ENCODE measurements around the gene FGF10. TPM values are rescaled to one million over a fixed set of nuclear protein-coding genes. Genes with fewer than 3 reads are reported as not detected.

FGF10 gene
- total RNA-seq, result not detected
- polyA plus RNA-seq, result not detected
- total RNA-seq, result not detected

- intact Hi-C loops (cut with micrococcal nuclease), result no loop called here
- Mint-ChIP-seq H3K4me3 (peak within 1 kb of the TSS in 8 of 10 donors; percentile 7 to 62 (median 50)), H3K36me3 (peaks cover 0 to 7% (median 2%) of the 10 kb centered on the region in 5 donors), H3K27ac (no peak within 1 kb of the TSS), H3K27me3 (peaks cover 37 to 54% (median 46%) of the 10 kb centered on the region in 5 donors), H3K9me3 (peaks cover 0 to 18% (median 6%) of the 10 kb centered on the region in 11 donors), H3K4me1 (peaks cover 0 to 22% (median 12%) of the 10 kb centered on the region in 7 donors)
- Histone ChIP-seq H3K4me1 (ENCODE audit: control insufficient read depth in 2 of 2, insufficient read depth in 2 of 2, low read length in 2 of 2) (no peaks in the 10 kb centered on the region), H3K4me3 (ENCODE audit: low read length) (no peak within 1 kb of the TSS), H3K27me3 (ENCODE audit: control insufficient read depth in 2 of 2, insufficient read depth in 2 of 2, low read length in 2 of 2) (peaks cover 0 to 3% of the 10 kb centered on the region in 2 donors), H3K9me3 (ENCODE audit: control insufficient read depth in 2 of 3, low read length in 3 of 3) (no peaks in the 10 kb centered on the region), H3K36me3 (ENCODE audit: control insufficient read depth in 2 of 3, insufficient read depth in 3 of 3, low read length in 3 of 3) (no peaks in the 10 kb centered on the region), H3K27ac (ENCODE audit: low read depth, low read length) (no peak within 1 kb of the TSS)
- no peak for DNase-seq
- ChIA-PET CTCF (no interaction called here), POLR2A (no interaction called here)
- no peak for ATAC-seq
Measured at GRCh38 chr5:44389090-44389822, at the start of gene FGF10. Gene FGF10, minus strand, starts transcription at chr5:44389420. Its CDS starts 738 bp downstream, at chr5:44388682.

- CTCF ChIA-PET, result no interaction called here
- no peak overlapping the region for H3K27ac ChIP-seq (ENCODE audit: low read depth, low read length)
- H3K27me3 Mint-ChIP-seq, result no peaks in the 10 kb centered on the region
- intact Hi-C loops (cut with micrococcal nuclease), result no loop called here
- no peak overlapping the region for H3K4me3 ChIP-seq (ENCODE audit: low read length)
- H3K9me3 ChIP-seq (ENCODE audit: control insufficient read depth in 2 of 3, low read length in 3 of 3), result no peaks in the 10 kb centered on the region
- H3K9me3 Mint-ChIP-seq, result peaks cover 2 to 21% (median 4%) of the 10 kb centered on the region in 11 donors
- DNase-seq (no peak), ATAC-seq (no peak)
- no peak overlapping the region for H3K4me3 Mint-ChIP-seq
- no peaks in the 10 kb centered on the region for H3K36me3 ChIP-seq (ENCODE audit: control insufficient read depth in 2 of 3, insufficient read depth in 3 of 3, low read length in 3 of 3)
- H3K27me3 ChIP-seq (ENCODE audit: control insufficient read depth in 2 of 2, insufficient read depth in 2 of 2, low read length in 2 of 2), result no peaks in the 10 kb centered on the region
- POLR2A ChIA-PET, result no interaction called here
- H3K36me3 Mint-ChIP-seq, result no peaks in the 10 kb centered on the region
- no peak overlapping the region for H3K27ac Mint-ChIP-seq
- H3K4me1 ChIP-seq (ENCODE audit: control insufficient read depth in 2 of 2, insufficient read depth in 2 of 2, low read length in 2 of 2), result no peaks in the 10 kb centered on the region
- H3K4me1 Mint-ChIP-seq, result no peaks in the 10 kb centered on the region
Measured at GRCh38 chr5:44426944-44427343, 37.7 kb upstream of the FGF10 start.

GRCh38 chr5:44412286-44412685, 23.1 kb upstream of the FGF10 start:
- DNase-seq (no peak), ATAC-seq (no peak)
- H3K4me3 ChIP-seq (ENCODE audit: low read length), result no peak overlapping the region
- no peaks in the 10 kb centered on the region for H3K36me3 Mint-ChIP-seq
- H3K27me3 Mint-ChIP-seq, result no peaks in the 10 kb centered on the region
- no peaks in the 10 kb centered on the region for H3K4me1 Mint-ChIP-seq
- no peak overlapping the region for H3K4me3 Mint-ChIP-seq
- H3K4me1 ChIP-seq (ENCODE audit: control insufficient read depth in 2 of 2, insufficient read depth in 2 of 2, low read length in 2 of 2), result no peaks in the 10 kb centered on the region
- ChIA-PET POLR2A (no interaction called here), CTCF (no interaction called here)
- no peaks in the 10 kb centered on the region for H3K27me3 ChIP-seq (ENCODE audit: control insufficient read depth in 2 of 2, insufficient read depth in 2 of 2, low read length in 2 of 2)
- H3K27ac ChIP-seq (ENCODE audit: low read depth, low read length), result no peak overlapping the region
- no peaks in the 10 kb centered on the region for H3K36me3 ChIP-seq (ENCODE audit: control insufficient read depth in 2 of 3, insufficient read depth in 3 of 3, low read length in 3 of 3)
- no peak overlapping the region for H3K27ac Mint-ChIP-seq
- intact Hi-C loops (cut with micrococcal nuclease), result no loop called here
- H3K9me3 Mint-ChIP-seq, result peaks cover 0 to 37% (median 3%) of the 10 kb centered on the region in 11 donors
- no peaks in the 10 kb centered on the region for H3K9me3 ChIP-seq (ENCODE audit: control insufficient read depth in 2 of 3, low read length in 3 of 3)

- ATAC-seq, result no peak
- Histone ChIP-seq H3K27me3 (ENCODE audit: control insufficient read depth in 2 of 2, insufficient read depth in 2 of 2, low read length in 2 of 2) (no peaks in the 10 kb centered on the region), H3K4me1 (ENCODE audit: control insufficient read depth in 2 of 2, insufficient read depth in 2 of 2, low read length in 2 of 2) (no peaks in the 10 kb centered on the region), H3K27ac (ENCODE audit: low read depth, low read length) (no peak overlapping the region), H3K9me3 (ENCODE audit: control insufficient read depth in 2 of 3, low read length in 3 of 3) (no peaks in the 10 kb centered on the region), H3K36me3 (ENCODE audit: control insufficient read depth in 2 of 3, insufficient read depth in 3 of 3, low read length in 3 of 3) (no peaks in the 10 kb centered on the region), H3K4me3 (ENCODE audit: low read length) (no peak overlapping the region)
- no peak overlapping the region for H3K27ac Mint-ChIP-seq
- ChIA-PET POLR2A (no interaction called here), CTCF (no interaction called here)
- no peaks in the 10 kb centered on the region for H3K4me1 Mint-ChIP-seq
- DNase-seq, result no peak
- H3K27me3 Mint-ChIP-seq, result no peaks in the 10 kb centered on the region
- peaks cover 0 to 22% (median 4%) of the 10 kb centered on the region in 11 donors for H3K9me3 Mint-ChIP-seq
- H3K36me3 Mint-ChIP-seq, result no peaks in the 10 kb centered on the region
- intact Hi-C loops (cut with micrococcal nuclease), result no loop called here
- no peak overlapping the region for H3K4me3 Mint-ChIP-seq
Measured at GRCh38 chr5:44402084-44402483, 12.9 kb upstream of the FGF10 start.

- Mint-ChIP-seq H3K27ac (no peak overlapping the region), H3K27me3 (no peaks in the 10 kb centered on the region), H3K9me3 (peaks cover 0 to 18% (median 3%) of the 10 kb centered on the region in 11 donors), H3K4me1 (no peaks in the 10 kb centered on the region), H3K36me3 (no peaks in the 10 kb centered on the region), H3K4me3 (no peak overlapping the region)
- Histone ChIP-seq H3K4me1 (ENCODE audit: control insufficient read depth in 2 of 2, insufficient read depth in 2 of 2, low read length in 2 of 2) (no peaks in the 10 kb centered on the region), H3K27me3 (ENCODE audit: control insufficient read depth in 2 of 2, insufficient read depth in 2 of 2, low read length in 2 of 2) (no peaks in the 10 kb centered on the region), H3K27ac (ENCODE audit: low read depth, low read length) (no peak overlapping the region), H3K36me3 (ENCODE audit: control insufficient read depth in 2 of 3, insufficient read depth in 3 of 3, low read length in 3 of 3) (no peaks in the 10 kb centered on the region), H3K9me3 (ENCODE audit: control insufficient read depth in 2 of 3, low read length in 3 of 3) (no peaks in the 10 kb centered on the region), H3K4me3 (ENCODE audit: low read length) (no peak overlapping the region)
- POLR2A ChIA-PET, result no interaction called here
- no peak for DNase-seq
- CTCF ChIA-PET, result no interaction called here
- intact Hi-C loops (cut with micrococcal nuclease), result no loop called here
- no peak for ATAC-seq
Measured at GRCh38 chr5:44401611-44402010, 12.4 kb upstream of the FGF10 start.

GRCh38 chr5:44398382-44398781, 9.2 kb upstream of the FGF10 start:
- Mint-ChIP-seq H3K4me1 (no peaks in the 10 kb centered on the region), H3K27me3 (peaks cover 0 to 6% (median 0%) of the 10 kb centered on the region in 5 donors), H3K4me3 (no peak overlapping the region), H3K36me3 (peaks cover 0 to 5% (median 0%) of the 10 kb centered on the region in 5 donors), H3K9me3 (peaks cover 0 to 11% (median 3%) of the 10 kb centered on the region in 11 donors), H3K27ac (no peak overlapping the region)
- Histone ChIP-seq H3K27me3 (ENCODE audit: control insufficient read depth in 2 of 2, insufficient read depth in 2 of 2, low read length in 2 of 2) (no peaks in the 10 kb centered on the region), H3K9me3 (ENCODE audit: control insufficient read depth in 2 of 3, low read length in 3 of 3) (no peaks in the 10 kb centered on the region), H3K27ac (ENCODE audit: low read depth, low read length) (no peak overlapping the region), H3K36me3 (ENCODE audit: control insufficient read depth in 2 of 3, insufficient read depth in 3 of 3, low read length in 3 of 3) (no peaks in the 10 kb centered on the region), H3K4me1 (ENCODE audit: control insufficient read depth in 2 of 2, insufficient read depth in 2 of 2, low read length in 2 of 2) (no peaks in the 10 kb centered on the region), H3K4me3 (ENCODE audit: low read length) (no peak overlapping the region)
- DNase-seq, result no peak
- no peak for ATAC-seq
- ChIA-PET CTCF (no interaction called here), POLR2A (no interaction called here)
- intact Hi-C loops (cut with micrococcal nuclease), result no loop called here

GRCh38 chr5:44396312-44396711, 7.1 kb upstream of the FGF10 start:
- no peak for ATAC-seq

More at GRCh38 chr5:44396312-44396711, 7.1 kb upstream of the FGF10 start:
- H3K9me3 ChIP-seq (ENCODE audit: control insufficient read depth in 2 of 3, low read length in 3 of 3), result no peaks in the 10 kb centered on the region
- Mint-ChIP-seq H3K27me3 (peaks cover 0 to 12% (median 0%) of the 10 kb centered on the region in 5 donors), H3K4me3 (no peak overlapping the region), H3K4me1 (no peaks in the 10 kb centered on the region), H3K27ac (no peak overlapping the region), H3K36me3 (peaks cover 0 to 5% (median 0%) of the 10 kb centered on the region in 5 donors), H3K9me3 (peaks cover 0 to 11% (median 3%) of the 10 kb centered on the region in 11 donors)
- ChIA-PET POLR2A (no interaction called here), CTCF (no interaction called here)
- no peaks in the 10 kb centered on the region for H3K36me3 ChIP-seq (ENCODE audit: control insufficient read depth in 2 of 3, insufficient read depth in 3 of 3, low read length in 3 of 3)
- intact Hi-C loops (cut with micrococcal nuclease), result no loop called here
- no peak overlapping the region for H3K27ac ChIP-seq (ENCODE audit: low read depth, low read length)
- no peaks in the 10 kb centered on the region for H3K4me1 ChIP-seq (ENCODE audit: control insufficient read depth in 2 of 2, insufficient read depth in 2 of 2, low read length in 2 of 2)
- H3K4me3 ChIP-seq (ENCODE audit: low read length), result no peak overlapping the region
- DNase-seq, result no peak
- H3K27me3 ChIP-seq (ENCODE audit: control insufficient read depth in 2 of 2, insufficient read depth in 2 of 2, low read length in 2 of 2), result no peaks in the 10 kb centered on the region
